Measurements from ENCODE around the gene CEACAM1. TPM values are rescaled to one million over a fixed set of nuclear protein-coding genes. Genes with fewer than 3 reads are reported as not detected.
"Not testable (repeated sequence)": the region's sequence is repeated elsewhere in the genome, so short reads cannot be mapped to it uniquely, and the experiment has no call there.

Gene CEACAM1
- polyA plus RNA-seq, 1 donor, result 2.6 TPM

GRCh38 chr19:42512130-42512636, 16.1 kb downstream of the CEACAM1 start:
- DNase-seq (ENCODE audit: low read depth), result no peak

DNA sequence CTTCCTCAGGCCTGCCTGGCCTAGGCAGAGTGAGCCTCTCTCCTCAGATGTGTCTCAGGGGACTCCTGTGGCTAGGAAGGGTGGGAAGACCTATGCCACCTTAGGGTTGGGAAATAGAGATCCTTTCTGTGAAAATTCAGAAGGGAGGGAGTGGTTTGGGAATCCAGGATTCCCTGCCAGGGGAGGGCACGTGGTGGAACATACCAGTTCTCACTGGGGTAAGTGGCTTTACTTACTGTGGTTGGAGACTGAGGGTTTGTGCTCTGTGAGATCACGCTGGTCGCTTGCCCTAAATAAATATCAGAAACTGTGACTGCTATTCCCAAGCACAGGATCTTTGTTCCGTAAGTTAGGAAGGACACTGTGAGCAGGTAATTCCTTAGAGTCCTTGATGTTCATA, 16.9 kb downstream of the CEACAM1 start:
- no peak for DNase-seq (ENCODE audit: low read depth)

DNA sequence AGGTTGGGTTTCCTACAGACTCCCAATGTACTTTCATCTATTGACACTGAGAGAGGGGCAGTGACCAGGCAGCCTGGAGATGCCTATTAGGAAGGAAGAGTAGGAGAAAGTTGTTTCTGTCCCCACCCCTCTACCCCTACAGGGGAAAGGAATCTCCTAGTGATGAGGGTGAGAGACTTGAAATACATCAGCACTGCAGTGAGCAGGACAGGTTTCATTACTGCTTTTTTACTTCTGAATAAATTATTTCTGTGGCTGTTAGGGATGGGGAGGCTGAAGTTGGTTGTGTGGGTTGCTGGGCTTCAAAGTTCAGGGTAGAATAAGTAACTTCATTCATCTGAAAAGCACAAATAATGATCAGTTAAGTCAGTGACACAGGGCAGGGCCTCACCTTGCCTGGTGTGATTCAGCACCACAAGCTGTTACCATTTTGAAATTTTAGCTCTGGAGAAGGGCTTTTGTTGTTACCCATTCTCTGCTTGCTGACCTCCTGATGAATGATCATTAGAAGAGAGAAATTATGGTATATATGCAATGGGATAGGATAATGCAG, 19.3 kb downstream of the CEACAM1 start:
- DNase-seq (ENCODE audit: low read depth), result no peak

DNA sequence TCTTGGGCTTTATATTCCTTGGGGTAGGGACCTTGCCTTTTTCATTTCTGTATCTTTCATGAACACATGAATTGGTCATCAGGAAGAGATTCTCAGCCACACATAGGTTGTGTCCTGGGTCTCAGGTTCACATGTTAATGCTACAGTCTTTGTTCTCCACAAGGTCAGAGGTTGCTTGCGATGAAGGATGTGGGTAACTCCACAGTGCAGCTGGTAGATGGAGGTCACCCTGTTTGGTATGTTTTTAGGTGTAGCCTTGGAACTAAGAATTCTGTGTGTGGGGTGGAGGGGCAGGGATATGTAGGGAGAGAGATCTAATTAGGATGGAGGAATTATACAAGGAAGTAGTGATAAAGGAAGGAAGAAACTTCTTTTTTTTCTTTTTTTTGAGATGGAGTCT, 23.2 kb downstream of the CEACAM1 start:
- no peak for DNase-seq (ENCODE audit: low read depth)

GRCh38 chr19:42501733-42502132, 26.5 kb downstream of the CEACAM1 start:
- no peak for DNase-seq (ENCODE audit: low read depth)

GRCh38 chr19:42501243-42501642, 27.0 kb downstream of the CEACAM1 start:
- not testable (repeated sequence) for DNase-seq (ENCODE audit: low read depth)

DNA sequence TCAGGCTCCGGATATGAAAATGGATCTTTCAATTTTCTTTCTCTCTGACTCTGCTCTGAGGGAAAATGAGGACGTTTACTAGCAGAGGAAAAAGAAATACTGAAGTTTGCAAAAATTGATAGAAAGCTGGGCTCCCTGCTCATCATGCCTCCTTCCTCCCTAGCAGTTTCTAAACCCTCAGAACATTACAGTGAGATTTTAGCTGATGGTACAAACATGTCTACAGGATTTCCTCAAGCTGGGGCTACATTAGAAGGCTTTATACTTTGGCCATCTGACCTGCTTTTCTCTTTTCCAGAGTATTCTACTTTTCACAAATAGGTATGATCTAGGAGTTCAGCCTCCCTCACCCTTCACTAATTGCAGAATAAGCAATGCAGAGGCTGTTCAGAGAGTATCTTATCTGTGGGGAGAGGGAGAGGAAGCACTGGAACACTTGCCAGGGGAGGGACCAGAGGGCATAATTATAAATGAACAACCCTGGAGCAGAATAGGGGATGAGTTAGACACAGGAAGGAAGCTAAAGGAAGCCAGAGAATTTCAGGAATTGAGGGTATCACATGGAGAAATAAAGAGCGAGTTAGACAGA, 30.0 kb downstream of the CEACAM1 start:
- DNase-seq (ENCODE audit: low read depth), result no peak

DNA sequence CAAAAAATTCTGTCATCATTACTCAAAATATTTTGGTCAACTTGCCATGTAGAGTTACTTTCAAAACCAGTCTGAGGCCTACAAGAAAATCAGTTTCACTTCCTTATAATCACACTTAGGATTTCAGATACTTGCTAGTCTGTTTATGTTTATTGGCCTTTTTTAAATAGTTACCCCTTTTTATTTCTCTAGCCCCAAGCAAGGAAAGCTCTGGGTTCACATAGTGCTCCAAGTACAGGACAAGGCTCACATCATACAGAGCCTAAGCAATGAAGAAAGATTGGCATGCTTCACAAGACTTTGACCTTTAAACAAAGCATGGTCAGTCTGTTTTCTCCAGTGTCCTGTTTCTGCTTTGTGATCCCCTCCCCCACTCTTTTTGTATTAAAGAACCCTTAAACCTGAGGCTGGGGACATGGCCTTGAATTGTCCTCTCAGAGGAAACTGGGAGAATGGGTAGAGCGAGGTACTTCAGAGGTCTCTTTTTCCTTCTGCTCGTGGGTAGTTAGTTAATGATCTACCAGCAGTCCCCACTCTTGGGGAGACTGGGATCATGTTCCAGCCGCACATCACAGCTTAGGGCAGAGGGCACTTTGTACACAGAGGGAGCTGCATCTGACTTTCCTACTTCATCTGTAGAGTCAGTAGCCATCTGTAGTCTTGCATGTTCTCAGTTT, 30.7 kb downstream of the CEACAM1 start:
- DNase-seq (ENCODE audit: low read depth), result no peak

GRCh38 chr19:42496460-42497133, 31.7 kb downstream of the CEACAM1 start:
- DNase-seq (ENCODE audit: low read depth), result no peak

- DNase-seq (ENCODE audit: low read depth), result no peak
Measured at GRCh38 chr19:42495663-42496062, 32.6 kb downstream of the CEACAM1 start.

DNA sequence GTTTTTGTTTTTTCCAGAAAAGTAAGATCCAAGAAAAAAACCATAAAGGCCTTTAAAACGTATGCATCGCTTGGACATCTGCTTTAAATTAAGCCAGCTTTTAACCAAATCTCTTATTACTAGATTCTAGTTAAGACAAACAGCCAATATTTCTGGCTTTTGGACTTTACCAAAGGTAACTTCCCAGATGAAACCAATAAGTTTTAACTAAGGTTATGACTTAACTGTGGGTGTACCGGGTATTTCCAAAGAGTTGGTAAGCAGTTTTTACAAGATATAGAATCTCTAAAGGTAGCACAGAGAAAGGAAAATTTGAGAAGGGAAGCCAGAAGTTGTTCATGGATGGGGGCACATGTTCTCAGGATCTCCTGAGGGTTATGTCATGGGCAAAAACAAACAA, 34.0 kb downstream of the CEACAM1 start:
- no peak for DNase-seq (ENCODE audit: low read depth)

- DNase-seq (ENCODE audit: low read depth), result no peak
Measured at GRCh38 chr19:42488783-42489521, 39.3 kb downstream of the CEACAM1 start.

- no peak for DNase-seq (ENCODE audit: low read depth)
Measured at GRCh38 chr19:42487798-42488178, 40.5 kb downstream of the CEACAM1 start.

GRCh38 chr19:42487032-42487797, 41.1 kb downstream of the CEACAM1 start:
- DNase-seq (ENCODE audit: low read depth), result no peak

- DNase-seq (ENCODE audit: low read depth), result not testable (repeated sequence)
Measured at GRCh38 chr19:42485036-42485435, 43.2 kb downstream of the CEACAM1 start.

DNA sequence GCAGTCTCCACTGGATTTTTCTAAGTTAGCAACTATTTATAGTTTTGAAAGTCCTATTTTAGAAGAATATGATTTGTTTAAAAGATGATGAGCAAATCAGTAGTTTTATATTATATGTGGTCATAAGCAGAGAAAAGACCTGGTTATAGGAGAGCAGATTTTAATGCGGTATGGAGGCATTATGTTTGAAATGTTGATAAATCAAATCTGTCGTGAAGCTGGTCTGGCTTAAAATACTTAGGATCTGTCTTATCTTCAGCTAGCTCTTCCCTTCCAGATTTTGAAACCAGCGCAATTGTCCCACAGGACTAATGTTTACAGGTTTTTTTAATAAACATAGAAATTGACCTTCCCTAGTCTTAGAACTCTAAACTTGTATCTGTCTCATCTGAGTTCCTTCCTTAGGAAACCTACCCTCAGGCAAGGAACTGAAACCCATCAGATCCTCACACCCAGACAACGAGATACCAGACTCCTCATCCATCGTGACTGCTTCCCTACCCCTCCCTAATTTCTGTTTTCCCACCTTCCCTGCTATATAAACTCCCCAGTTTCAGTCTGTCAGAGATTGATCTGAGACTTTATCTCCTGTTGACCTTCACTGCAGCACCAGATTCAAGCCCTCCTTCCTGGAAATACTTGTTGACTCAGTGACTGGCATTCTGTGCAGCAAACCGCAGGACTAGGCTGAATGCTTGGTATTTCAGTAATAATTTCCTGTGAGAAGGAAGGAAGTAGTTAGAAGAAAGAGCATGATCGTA, 47.8 kb downstream of the CEACAM1 start:
- DNase-seq (ENCODE audit: low read depth), result no peak

GRCh38 chr19:42479736-42480135, 48.5 kb downstream of the CEACAM1 start:
- DNase-seq (ENCODE audit: low read depth), result no peak

DNA sequence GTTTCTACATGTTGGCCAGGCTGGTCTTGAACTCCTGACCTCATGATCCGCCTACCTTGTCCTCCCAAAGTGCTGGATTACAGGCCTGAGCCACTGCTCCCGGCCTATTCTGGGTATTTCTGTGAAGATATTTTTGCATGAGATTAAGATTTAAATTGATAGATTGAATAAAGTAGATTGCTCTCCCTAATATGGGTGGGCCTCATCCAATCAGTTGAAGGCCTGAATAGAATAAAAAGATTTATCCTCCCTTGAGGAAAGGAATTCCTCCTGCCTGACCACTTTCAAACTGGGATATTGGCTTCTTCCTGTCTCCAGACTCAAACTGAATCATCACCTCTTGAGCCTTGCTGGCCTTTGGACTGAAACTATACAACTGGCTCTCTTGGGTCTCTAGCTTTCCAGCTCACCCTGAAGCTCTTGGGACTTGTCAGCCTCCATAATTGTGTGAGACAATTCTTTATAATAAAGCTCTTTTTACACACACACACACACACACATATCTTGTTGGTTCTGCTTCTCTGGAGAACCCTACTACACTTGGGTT, 49.4 kb downstream of the CEACAM1 start:
- DNase-seq (ENCODE audit: low read depth), result no peak

- no peak for DNase-seq (ENCODE audit: low read depth)
Measured at GRCh38 chr19:42477933-42478332, 50.3 kb downstream of the CEACAM1 start.

DNA sequence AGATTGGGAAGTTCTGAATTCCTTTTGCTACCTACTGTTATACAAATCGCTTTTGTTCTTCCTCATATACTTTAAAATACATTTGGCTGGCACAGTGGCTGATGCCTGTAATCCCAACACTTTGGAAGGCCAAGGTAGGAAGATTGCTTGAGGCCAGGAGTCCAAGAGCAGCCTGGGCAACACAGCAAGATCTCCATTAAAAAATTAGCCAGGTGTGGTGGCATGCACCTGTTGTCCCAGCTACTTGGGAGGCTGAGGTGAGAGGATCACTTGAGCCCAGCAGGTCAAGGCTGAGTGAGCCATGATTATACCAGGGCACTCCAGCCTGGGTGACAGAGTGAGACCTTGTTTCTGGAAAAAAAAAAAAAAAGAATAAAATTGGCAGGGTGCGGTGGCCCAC, 51.2 kb downstream of the CEACAM1 start:
- no peak for DNase-seq (ENCODE audit: low read depth)

Data from forelimb muscle (tissue), 1 donor.